Endothelial cell of hepatic sinusoid (primary cell): Measurements from ENCODE around the gene TFB1M.

ENCODE experiments used
- in situ Hi-C: cut with HindIII; loops from 2 replicates; pipeline ENCODE4 v1.10.0; 2017; ENCODE audit warnings: low sequenced_read_pairs

Gene TFB1M

DNA sequence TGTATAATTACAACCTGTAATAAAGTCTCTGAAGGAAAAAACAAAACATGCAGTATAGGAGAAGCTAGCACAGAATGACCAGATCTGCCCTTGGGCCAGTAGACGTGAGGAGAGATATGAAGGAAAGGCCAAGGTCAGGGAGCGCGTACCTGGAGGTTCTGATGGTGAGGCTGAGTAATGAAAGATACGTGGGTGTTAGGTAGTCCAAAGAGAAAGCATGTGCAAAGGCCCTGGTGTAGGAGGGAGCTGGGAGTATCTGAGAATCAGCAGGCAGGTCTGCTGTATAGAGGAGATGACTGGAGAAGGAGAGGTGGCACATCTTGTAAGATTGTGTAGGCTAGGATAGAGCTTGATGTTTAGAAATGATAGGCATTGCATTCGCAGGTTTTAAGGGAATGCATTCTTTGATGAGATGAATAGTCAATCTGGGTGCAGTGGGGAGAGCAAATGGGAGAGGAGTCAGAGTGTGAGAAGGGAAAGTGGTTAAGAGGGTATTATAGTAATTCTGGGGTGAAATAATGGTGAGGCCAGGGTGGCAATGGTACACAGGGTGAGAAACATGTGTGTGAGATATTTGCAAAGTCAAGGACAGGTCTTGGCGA lies 15.9 kb upstream of the TFB1M start:
- in situ Hi-C loops, result no loop called here

DNA sequence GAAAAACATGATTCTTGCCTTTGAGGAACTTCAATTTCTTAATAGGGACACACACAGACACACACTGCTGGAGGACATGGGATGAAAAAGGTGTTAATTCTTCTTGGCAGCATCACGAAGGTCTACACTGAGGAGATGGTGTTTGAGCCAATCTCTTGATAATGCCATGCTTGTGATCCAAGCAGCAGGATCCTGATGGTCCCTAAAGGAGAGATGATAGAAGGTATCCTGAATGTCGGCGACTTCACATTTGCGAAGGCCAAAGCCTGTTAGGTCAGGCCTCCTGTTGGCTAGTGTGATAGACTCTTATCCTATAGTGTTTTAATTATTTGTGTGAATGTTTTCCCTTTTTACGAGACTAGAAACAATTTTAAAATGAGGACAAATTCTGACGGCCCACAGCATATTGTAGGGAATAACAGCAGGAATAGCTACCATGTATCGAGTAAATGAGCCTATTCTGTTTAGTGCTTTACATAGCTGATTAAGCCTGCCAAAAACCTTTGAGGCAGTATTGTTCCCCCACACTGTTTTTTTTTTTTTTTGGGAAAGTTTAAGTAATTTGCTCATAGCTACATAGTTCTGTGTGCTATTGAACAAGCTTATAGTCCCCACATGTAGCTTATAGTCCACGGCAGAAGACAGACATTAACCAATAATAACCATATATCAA lies 15.3 kb upstream of the TFB1M start:
- in situ Hi-C loops, result no loop called here

- in situ Hi-C loops, result no loop called here
Observed at GRCh38 chr6:155328539-155329459, 14.5 kb upstream of the TFB1M start.

GRCh38 chr6:155328074-155328538 lies 13.8 kb upstream of the TFB1M start:
- in situ Hi-C loops, result no loop called here

GRCh38 chr6:155327326-155328073 lies 13.2 kb upstream of the TFB1M start:
- in situ Hi-C loops, result no loop called here

- in situ Hi-C loops, result no loop called here
Observed at GRCh38 chr6:155325700-155326516, 11.6 kb upstream of the TFB1M start.

- in situ Hi-C loops, result no loop called here
Observed at GRCh38 chr6:155324993-155325392, 10.7 kb upstream of the TFB1M start.

- in situ Hi-C loops, result no loop called here
Observed at GRCh38 chr6:155324172-155324571, 9.9 kb upstream of the TFB1M start.

DNA sequence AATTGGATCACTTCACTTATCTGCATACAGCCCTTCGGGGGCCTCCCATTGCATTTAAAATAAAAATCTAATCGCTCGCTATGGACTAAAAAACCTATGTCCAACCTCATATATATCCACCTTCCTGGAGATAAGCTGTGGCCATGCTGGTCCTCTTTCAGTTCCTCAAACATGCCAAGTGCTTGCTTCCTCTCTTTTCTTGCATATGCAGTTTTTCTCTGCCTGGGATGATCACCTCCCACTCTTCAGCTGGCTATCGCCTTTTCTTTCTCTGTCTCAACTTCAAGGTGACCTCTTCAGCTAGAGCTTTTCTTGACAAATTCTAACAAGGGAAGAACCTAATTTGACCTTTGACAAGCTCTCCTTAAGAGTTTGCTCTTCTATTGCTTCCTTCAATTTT lies 5.6 kb upstream of the TFB1M start:
- in situ Hi-C loops, result loop anchor here (10.0 kb wide), 1 partner anchor 395 kb away; no protein-coding TSS in a partner anchor

DNA sequence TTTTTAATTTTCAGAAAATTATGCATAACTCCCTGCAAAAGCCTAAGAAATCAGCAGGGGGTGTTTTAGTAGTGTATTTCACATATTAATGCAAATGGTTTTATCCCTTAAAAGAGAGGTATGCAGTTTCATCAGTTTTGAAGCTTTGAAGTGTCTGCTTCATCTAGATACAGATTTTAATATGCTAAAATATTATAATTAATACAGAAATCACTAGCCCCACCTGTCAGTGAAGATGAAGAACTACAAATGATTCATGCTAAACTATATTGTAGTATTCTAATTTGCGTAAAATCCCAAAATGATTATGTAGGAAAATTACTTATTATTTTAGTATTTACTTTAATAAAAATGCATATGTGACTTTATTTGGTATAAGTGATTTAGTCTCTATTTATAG lies 2.9 kb upstream of the TFB1M start:
- in situ Hi-C loops, result loop anchor here (10.0 kb wide), 1 partner anchor 392 kb away; no protein-coding TSS in a partner anchor

DNA sequence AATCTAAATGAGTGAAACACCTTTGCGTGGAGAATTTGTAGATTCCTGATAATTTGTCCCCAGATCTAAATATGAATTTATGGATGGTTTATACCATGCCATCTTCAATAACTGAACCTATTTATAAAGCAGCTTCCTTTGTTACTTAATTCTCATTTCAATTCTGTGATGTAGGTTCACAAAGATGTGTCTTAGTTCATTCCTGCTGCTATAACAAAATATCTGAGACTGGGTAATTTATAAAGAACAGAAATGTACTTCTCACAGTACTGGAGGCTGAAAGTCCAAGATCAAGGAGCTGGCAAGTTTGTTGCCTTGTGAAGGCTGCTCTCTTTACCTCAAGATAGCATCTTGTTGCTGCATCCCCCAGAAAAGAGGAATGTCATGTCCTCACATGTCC lies 2.1 kb upstream of the TFB1M start:
- in situ Hi-C loops, result loop anchor here (10.0 kb wide), 1 partner anchor 392 kb away; no protein-coding TSS in a partner anchor

GRCh38 chr6:155315516-155315871 lies 1.2 kb upstream of the TFB1M start:
- in situ Hi-C loops, result loop anchor here (10.0 kb wide), 1 partner anchor 391 kb away; no protein-coding TSS in a partner anchor

DNA sequence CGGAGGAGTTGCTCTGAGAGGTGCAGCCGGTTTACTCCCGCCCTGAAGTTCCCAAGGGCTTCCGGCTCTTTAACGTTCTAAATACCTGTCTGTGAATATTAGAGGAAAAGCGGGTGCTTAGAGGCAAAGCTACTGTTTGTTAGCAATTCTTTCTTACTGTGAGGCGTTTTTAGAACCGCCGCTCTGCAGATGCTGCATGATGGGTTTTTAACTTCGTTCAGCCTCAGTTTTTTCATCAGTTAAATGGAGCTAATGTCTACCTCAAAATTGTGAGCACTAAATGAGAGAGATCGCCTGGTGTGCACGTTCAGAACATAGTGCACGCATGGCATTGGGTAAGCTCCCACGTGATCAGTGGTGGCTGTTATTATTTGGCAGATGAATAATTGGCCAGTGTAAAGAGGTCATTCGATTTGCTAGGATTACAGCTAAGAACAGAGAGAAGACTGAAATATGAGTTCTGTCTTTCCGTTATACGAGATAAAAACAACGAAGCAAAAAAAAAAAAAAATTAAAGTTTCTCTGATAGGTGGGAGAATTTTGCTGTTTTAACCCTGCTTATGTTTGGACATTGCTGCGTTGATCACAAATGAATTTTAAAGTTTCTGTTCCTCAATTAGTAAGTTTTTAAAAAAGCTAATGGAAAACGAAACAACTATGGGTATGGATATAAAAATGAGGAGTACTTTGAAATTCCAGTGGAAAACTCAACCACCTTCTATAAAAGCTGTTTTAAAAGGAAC lies 660 bp upstream of the TFB1M start:
- in situ Hi-C loops, result loop anchor here (10.0 kb wide), 1 partner anchor 390 kb away; no protein-coding TSS in a partner anchor

- in situ Hi-C loops, result loop anchor here (10.0 kb wide), 1 partner anchor 389 kb away; no protein-coding TSS in a partner anchor
Observed at GRCh38 chr6:155313602-155314091, 637 bp downstream of the TFB1M start.

- in situ Hi-C loops, result loop anchor here (10.0 kb wide), 1 partner anchor 388 kb away; no protein-coding TSS in a partner anchor
Observed at GRCh38 chr6:155312950-155313349, 1.3 kb downstream of the TFB1M start.

DNA sequence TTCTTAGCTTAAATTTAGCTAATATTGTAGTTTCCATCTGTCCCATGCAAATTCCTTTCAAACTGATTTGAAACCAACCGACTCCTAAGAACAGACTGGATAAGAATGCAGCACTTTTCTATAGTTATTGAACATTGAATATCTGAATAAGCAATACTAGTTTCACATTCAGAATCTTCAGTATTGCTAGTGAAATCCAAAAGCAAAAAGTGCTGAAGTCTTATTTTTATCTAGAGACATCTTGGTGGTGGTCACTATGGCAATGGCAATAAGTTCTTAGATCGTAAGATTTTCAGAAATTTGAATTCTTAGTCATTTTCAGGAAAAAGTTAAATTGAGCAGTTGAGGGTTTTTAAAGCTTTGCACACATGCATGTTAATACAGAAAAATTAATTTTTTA lies 2.7 kb downstream of the TFB1M start:
- in situ Hi-C loops, result loop anchor here (10.0 kb wide), 1 partner anchor 387 kb away; no protein-coding TSS in a partner anchor

- in situ Hi-C loops, result loop anchor here (10.0 kb wide), 1 partner anchor 386 kb away; no protein-coding TSS in a partner anchor
Observed at GRCh38 chr6:155311086-155311485, 3.2 kb downstream of the TFB1M start.

DNA sequence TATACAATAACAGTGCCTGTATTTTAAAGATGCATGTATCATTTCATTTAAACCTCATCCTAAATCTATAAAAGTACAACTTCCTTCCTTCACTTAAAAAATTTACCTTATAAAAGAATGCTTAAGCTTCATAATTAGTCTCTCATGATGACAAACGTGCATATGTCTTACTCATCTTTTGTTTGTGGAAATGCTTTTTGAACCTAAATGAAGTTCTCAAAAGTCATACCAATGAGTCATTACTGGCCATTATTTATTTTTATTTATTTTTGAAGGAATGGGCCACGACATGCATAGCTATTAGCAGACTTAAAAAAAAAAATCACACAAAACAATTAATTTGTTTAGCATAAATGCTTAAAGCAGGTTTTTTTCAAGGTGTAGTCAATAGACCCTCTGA lies 3.7 kb downstream of the TFB1M start:
- in situ Hi-C loops, result loop anchor here (10.0 kb wide), 1 partner anchor 386 kb away; no protein-coding TSS in a partner anchor

DNA sequence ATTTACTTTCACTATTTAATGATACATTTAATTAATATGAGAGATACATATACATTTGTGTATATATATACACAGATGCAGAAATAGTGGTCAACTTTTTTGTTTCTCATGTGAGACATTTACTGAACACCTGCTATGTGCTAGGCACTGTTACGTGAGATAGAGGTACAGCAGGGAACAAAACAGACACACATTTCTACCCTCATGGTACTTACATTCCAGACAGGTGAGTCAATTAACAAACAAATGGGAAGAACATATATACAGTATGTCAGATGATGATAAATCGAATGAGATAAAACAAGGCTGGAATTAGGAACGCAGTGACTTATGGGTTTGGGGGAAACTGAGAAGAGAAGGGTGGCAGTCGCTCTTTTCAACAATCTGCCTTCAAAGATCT lies 5.1 kb downstream of the TFB1M start:
- in situ Hi-C loops, result no loop called here
